Chondrocyte (in vitro differentiated cells): ENCODE measurements around the gene ADRB2. TPM values are rescaled to one million over a fixed set of nuclear protein-coding genes. Genes with fewer than 3 reads are reported as not detected.

ENCODE experiments used
- DNase-seq: peaks from one replicate; pipeline ENCODE4 v3.0.0; 2021; ENCODE audit warnings: mixed read lengths, low spot score
- H3K27ac Mint-ChIP-seq: one replicate; pipeline ENCODE4 v1.8.0; 2021; ENCODE audit warnings: mild to moderate bottlenecking, moderate library complexity, mixed read lengths; ENCODE audit not compliant: unreplicated experiment
- H3K27me3 Mint-ChIP-seq: 2 replicates; pipeline ENCODE4 v1.8.0; 2021; ENCODE audit warnings: low read depth, mixed read lengths
- H3K36me3 Mint-ChIP-seq: 2 replicates; pipeline ENCODE4 v1.8.0; 2021; ENCODE audit warnings: low read depth, mixed read lengths
- H3K4me1 Mint-ChIP-seq: 2 replicates; pipeline ENCODE4 v1.8.0; 2021; ENCODE audit warnings: low read depth, mild to moderate bottlenecking, mixed read lengths
- H3K4me3 Mint-ChIP-seq: one replicate; pipeline ENCODE4 v1.8.0; 2021; ENCODE audit warnings: mild to moderate bottlenecking, moderate library complexity, mixed read lengths; ENCODE audit not compliant: unreplicated experiment
- H3K9me3 Mint-ChIP-seq: 2 replicates; pipeline ENCODE4 v1.8.0; 2021; ENCODE audit warnings: low read depth, mixed read lengths
- CTCF ChIP-seq: fragments of 200-600 bp; sonication (generic); IDR thresholded peaks from 2 replicates; pipeline ENCODE4 v1.5.0; 2021; ENCODE audit warnings: antibody characterized with exemption, mild to moderate bottlenecking, moderate library complexity
- total RNA-seq: library from RNA; stranded (reverse); gene quantifications from 3 replicates; pipeline ENCODE4 v1.2.1, GENCODE V29; 2021

The ADRB2 gene
- total RNA-seq, 1 donor from 2014 or later: 0.40 TPM

- H3K4me3 Mint-ChIP-seq: no peak overlapping the region
- H3K27ac Mint-ChIP-seq: no peak overlapping the region
- peaks cover 4% of the 10 kb centered on the region for H3K27me3 Mint-ChIP-seq
- no peaks in the 10 kb centered on the region for H3K36me3 Mint-ChIP-seq
- H3K4me1 Mint-ChIP-seq: peaks cover 35% of the 10 kb centered on the region
- no peak for TF ChIP-seq CTCF
- no peak for DNase-seq
- H3K9me3 Mint-ChIP-seq: no peaks in the 10 kb centered on the region
Measured at GRCh38 chr5:148809781-148810524, 16.5 kb upstream of the ADRB2 start.

- H3K36me3 Mint-ChIP-seq: no peaks in the 10 kb centered on the region
- H3K4me1 Mint-ChIP-seq: peaks cover 27% of the 10 kb centered on the region
- no peaks in the 10 kb centered on the region for H3K9me3 Mint-ChIP-seq
- peaks cover 10% of the 10 kb centered on the region for H3K27me3 Mint-ChIP-seq
- no peak for TF ChIP-seq CTCF
- H3K4me3 Mint-ChIP-seq: no peak overlapping the region
- no peak overlapping the region for H3K27ac Mint-ChIP-seq
- no peak for DNase-seq
Measured at GRCh38 chr5:148810823-148811222, 15.6 kb upstream of the ADRB2 start.

GRCh38 chr5:148811756-148812155 is 14.7 kb upstream of the ADRB2 start:
- Mint-ChIP-seq H3K27ac (no peak overlapping the region), H3K27me3 (peaks cover 15% of the 10 kb centered on the region), H3K36me3 (no peaks in the 10 kb centered on the region), H3K4me1 (peaks cover 19% of the 10 kb centered on the region), H3K9me3 (no peaks in the 10 kb centered on the region), H3K4me3 (no peak overlapping the region)
- TF ChIP-seq CTCF: no peak
- no peak for DNase-seq

GRCh38 chr5:148815086-148815485 is 11.3 kb upstream of the ADRB2 start:
- no peak overlapping the region for H3K4me3 Mint-ChIP-seq

GRCh38 chr5:148815578-148815977 is 10.8 kb upstream of the ADRB2 start:
- no peak overlapping the region for H3K27ac Mint-ChIP-seq
- no peak for DNase-seq
- H3K4me1 Mint-ChIP-seq: no peaks in the 10 kb centered on the region
- no peaks in the 10 kb centered on the region for H3K9me3 Mint-ChIP-seq
- no peak overlapping the region for H3K4me3 Mint-ChIP-seq
- no peaks in the 10 kb centered on the region for H3K36me3 Mint-ChIP-seq
- TF ChIP-seq CTCF: no peak
- H3K27me3 Mint-ChIP-seq: peaks cover 18% of the 10 kb centered on the region

More at GRCh38 chr5:148815086-148815485, 11.3 kb upstream of the ADRB2 start:
- TF ChIP-seq CTCF: no peak
- Mint-ChIP-seq H3K27ac (no peak overlapping the region), H3K36me3 (no peaks in the 10 kb centered on the region), H3K27me3 (peaks cover 18% of the 10 kb centered on the region), H3K9me3 (no peaks in the 10 kb centered on the region), H3K4me1 (peaks cover 4% of the 10 kb centered on the region)
- DNase-seq: no peak
